Hair follicular keratinocyte (primary cell): Measurements from ENCODE around the gene MTARC2. TPM values are rescaled to one million over a fixed set of nuclear protein-coding genes. Genes with fewer than 3 reads are reported as not detected.

ENCODE experiments used
- total RNA-seq: library from RNA; depleted of rRNA; stranded (reverse); fragments of >200 nt; gene quantifications from 2 replicates; pipeline ENCODE4 v1.2.3, GENCODE V29; 2015

The MTARC2 gene
- total RNA-seq, result 0.70 and 2.5 TPM in 2 replicates

DNA sequence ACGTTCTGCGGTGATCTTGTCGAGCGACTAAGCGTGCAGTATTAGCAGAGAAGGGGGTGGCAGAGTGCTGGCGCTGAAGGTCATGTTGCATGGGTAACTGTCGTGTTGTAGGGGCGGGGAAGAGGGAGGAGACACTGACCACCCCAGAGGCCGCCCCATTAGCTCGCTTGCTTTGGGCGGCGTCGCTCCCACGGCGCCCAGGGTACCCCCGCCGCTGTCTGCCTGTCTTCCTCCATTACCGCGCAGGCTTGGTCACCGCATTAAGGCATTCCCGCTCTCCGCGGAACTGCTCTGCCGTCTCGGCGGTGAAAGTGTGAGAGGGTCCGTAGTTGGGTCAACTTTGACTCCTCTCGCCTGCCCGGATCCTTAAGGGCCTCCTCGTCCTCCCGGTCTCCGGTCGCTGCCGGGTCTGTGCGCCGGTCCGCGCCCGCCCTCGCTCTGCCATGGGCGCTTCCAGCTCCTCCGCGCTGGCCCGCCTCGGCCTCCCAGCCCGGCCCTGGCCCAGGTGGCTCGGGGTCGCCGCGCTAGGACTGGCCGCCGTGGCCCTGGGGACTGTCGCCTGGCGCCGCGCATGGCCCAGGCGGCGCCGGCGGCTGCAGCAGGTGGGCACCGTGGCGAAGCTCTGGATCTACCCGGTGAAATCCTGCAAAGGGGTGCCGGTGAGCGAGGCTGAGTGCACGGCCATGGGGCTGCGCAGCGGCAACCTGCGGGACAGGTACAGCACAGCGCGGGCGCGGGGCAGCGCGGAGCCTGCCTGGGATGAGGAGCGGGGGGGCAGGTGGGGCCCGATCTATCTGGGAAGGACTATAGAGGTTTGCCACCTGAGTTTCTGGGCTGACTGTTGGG lies at the start of gene MTARC2:
Gene MTARC2, plus strand, starts transcription at position 234 of the 846 bp plus-strand sequence. Its CDS starts 210 bp downstream, at position 444.

GRCh38 chr1:220786337-220787068 lies 38.4 kb downstream of the MTARC2 start, which contains the start of gene MTARC1:
TSS of gene MTARC1 (plus strand) at chr1:220786913. CDS start at chr1:220786945, 32 bp downstream.

Other genes starting within 250 kb of the MTARC2 start
- gene MARK1, start 220.2 kb upstream of the MTARC2 start, total RNA-seq, result 7.1 and 81.1 TPM in 2 replicates
- gene C1orf115, start 58.0 kb upstream of the MTARC2 start, total RNA-seq, result 1.1 and 1.6 TPM in 2 replicates
- 4.8 and 5.2 TPM in 2 replicates for gene MTARC1, start 38.6 kb downstream of the MTARC2 start, total RNA-seq
- gene HLX, start 131.1 kb downstream of the MTARC2 start, total RNA-seq, result 0.08 and 0.72 TPM in 2 replicates